GM18907 (cell line): Measurements from ENCODE around the gene RPA3.
A peak's percentile ranks its signal among the peaks of the same experiment; 100 is the strongest.

Source experiments
- ATAC-seq: cut with Tn5 transposase; IDR thresholded peaks from one replicate; pipeline ENCODE4 v1.9.1; 2021; ENCODE audit warnings: mild to moderate bottlenecking, moderate library complexity; ENCODE audit not compliant: unreplicated experiment

Gene RPA3

GRCh38 chr7:7732621-7733281 lies 14.3 kb upstream of the RPA3 start:
- ATAC-seq = no peak

- ATAC-seq = no peak
Observed at GRCh38 chr7:7731732-7732131, 13.3 kb upstream of the RPA3 start.

GRCh38 chr7:7720750-7721621 lies 2.6 kb upstream of the RPA3 start:
- ATAC-seq = no peak

GRCh38 chr7:7720193-7720592 lies 1.8 kb upstream of the RPA3 start:
- ATAC-seq = no peak

- ATAC-seq = peak; percentile 96
Observed at GRCh38 chr7:7719236-7719635, 829 bp upstream of the RPA3 start.

- no peak for ATAC-seq
Observed at GRCh38 chr7:7713730-7714129, 4.7 kb downstream of the RPA3 start.

GRCh38 chr7:7710469-7710868 lies 7.9 kb downstream of the RPA3 start:
- ATAC-seq = no peak

GRCh38 chr7:7709291-7709690 lies 9.1 kb downstream of the RPA3 start:
- no peak for ATAC-seq

- no peak for ATAC-seq
Observed at GRCh38 chr7:7707806-7708205, 10.6 kb downstream of the RPA3 start.

- ATAC-seq = no peak
Observed at GRCh38 chr7:7707246-7707645, 11.2 kb downstream of the RPA3 start.

- ATAC-seq = peak; percentile 15
Observed at GRCh38 chr7:7706556-7707172, 11.7 kb downstream of the RPA3 start.

GRCh38 chr7:7706101-7706511 lies 12.3 kb downstream of the RPA3 start:
- ATAC-seq = peak; percentile 64

- ATAC-seq = no peak
Observed at GRCh38 chr7:7705318-7705717, 13.1 kb downstream of the RPA3 start.

GRCh38 chr7:7704867-7705266 lies 13.5 kb downstream of the RPA3 start:
- no peak for ATAC-seq

- ATAC-seq = no peak
Observed at GRCh38 chr7:7703427-7703826, 15.0 kb downstream of the RPA3 start.

GRCh38 chr7:7702826-7703225 lies 15.6 kb downstream of the RPA3 start:
- no peak for ATAC-seq

GRCh38 chr7:7701527-7701926 lies 16.9 kb downstream of the RPA3 start:
- no peak for ATAC-seq

- no peak for ATAC-seq
Observed at GRCh38 chr7:7699970-7700369, 18.4 kb downstream of the RPA3 start.

GRCh38 chr7:7699380-7699779 lies 19.0 kb downstream of the RPA3 start:
- ATAC-seq = no peak

- no peak for ATAC-seq
Observed at GRCh38 chr7:7698930-7699329, 19.5 kb downstream of the RPA3 start.

GRCh38 chr7:7696458-7697119 lies 21.8 kb downstream of the RPA3 start:
- no peak for ATAC-seq
